ENCODE results near the gene UGT1A6.

UGT1A6 gene

DNA sequence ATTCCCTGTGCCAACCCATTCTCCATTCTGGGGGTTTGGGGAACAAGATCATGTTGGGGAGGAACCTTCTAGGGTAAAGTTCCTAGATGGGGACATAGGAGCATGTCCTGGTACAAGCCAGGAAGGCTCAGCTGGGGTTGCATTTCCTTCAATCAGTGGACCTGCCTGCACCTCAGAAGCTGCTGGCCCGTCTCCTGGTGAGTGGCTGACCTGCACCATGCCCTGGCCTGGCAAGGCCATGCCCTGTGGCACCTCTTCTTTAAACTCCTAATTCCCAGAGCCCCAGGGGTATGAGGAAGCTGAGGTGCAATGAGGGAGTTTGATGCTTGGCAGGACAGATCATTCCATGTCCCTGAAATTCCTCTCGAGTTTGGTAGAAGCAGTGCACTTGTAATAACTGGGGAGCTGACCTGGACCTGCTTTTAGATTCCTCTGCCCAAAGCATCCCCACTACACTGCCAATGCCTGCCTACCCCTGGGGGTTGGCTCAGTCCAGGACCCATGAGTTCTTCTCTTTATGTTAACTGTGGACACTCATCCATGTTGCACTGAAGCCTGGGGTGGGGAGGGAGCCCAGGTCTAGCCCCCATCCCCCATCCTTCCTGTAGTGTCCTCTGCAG, 110.7 kb downstream of the UGT1A6 start:
- no peak for DNase-seq

DNA sequence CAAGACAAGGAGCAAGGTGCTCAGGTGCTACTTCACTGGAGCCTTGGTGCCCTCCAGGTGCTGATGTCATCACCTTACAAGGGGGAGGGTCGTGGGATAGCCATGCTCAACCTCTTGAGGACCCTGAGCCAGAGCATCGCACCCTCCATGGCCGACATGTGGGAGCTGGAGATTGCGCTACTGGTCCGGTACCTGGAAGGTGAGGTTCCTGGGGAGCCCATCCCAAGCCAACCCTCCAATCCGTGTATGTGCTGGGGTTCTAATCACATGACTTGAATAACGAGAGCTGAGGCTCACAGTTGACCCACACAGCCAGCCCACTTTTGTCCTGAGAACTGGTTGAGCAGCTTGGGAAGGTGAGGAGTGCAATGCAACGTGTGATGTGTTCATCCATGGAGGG, 111.3 kb downstream of the UGT1A6 start:
- DNase-seq, result no peak

DNA sequence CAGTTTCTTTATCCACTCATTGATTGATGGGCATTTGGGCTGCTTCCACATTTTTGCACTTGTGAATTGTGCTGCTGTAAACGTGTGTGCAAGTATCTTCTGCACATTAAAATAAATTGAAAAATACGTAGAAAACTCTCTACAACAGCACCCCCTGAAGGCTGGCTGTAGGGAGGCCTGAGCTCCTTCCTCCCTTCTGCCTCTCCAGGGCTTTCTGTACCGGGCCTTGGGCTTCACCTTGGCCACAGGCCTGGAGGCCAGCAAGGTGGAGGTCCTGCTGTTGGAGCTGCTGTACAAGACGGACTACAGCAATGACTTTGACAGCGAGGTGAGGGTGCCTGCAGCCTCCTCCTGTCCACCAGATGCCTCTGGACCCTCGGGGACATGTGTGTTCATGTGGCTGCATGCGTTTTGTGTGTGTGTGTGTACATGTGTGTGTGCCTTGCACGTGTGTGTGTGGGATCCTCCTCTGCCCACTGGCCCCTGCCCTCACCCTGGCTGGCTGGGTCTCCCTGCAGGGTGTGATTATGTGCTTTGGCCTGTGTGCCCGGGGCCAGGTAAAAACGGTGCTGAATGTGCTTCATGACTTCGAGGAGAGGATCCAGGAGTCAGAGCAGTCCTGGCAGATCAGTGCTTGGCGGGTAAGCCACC, 114.7 kb downstream of the UGT1A6 start:
- no peak for DNase-seq

DNA sequence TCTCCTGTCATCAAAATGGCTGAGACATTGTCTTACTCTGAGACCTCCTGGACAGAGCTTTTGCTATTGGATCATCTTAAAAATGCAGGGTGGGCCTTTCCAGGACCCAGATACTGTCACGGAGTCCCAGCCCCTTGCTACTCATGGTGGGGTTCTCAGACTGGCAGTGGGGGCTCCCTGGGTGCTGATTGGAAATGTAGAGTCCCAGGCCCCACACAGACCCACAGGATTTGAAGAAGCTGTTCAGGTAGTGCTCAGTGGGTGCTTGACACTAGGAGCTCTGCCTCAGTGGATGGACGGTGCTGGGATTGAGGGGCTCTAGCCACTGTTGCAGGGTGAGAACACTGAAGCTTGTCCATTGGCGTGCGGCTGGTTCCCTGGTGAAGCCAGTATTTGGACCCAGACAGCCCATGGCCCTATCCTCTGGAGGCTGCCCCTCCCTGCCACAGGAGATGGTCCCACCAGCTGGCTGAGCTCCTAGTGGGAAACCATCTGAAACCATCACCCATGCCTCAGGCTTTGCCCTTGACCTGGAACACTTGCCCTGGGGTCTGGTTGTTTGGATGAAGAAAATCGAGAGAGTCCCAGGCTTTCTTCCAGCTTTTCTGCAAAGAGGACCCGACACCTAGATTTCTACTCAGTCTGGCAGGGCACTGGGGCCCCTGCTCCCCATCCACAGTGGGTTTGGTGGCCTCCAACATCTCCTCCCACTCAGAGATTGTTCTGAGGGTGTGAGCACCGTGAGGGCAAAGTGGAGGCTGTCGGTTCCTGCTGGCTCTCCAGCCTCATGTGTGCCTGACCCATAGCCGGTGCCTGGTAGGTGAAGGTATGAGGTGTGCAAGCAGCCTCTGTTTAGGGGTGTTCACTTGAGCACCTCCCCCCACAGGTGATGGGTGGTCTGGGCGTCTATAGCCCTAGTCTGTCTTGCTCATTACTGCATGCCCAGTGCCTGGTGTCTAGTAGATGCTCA, 115.6 kb downstream of the UGT1A6 start:
- DNase-seq, result no peak

DNA sequence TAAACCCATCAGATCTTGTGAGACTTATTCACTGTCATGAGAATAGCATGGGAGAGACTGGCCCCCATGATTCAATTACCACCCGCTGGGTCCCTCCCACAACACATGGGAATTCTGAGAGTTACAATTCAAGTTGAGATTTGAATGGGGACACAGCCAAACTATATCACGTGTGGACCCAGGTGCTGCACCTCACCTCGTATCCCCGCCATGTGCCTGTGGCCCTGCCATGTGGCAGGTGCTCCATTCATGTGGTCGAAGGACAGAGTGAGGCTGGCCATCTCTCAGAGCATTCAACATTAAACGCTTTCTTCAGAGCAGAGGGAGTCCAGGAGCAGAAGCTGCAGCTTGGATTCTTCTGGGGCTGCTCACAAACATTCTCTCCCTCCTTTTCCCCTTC, 117.7 kb downstream of the UGT1A6 start:
- no peak for DNase-seq

DNA sequence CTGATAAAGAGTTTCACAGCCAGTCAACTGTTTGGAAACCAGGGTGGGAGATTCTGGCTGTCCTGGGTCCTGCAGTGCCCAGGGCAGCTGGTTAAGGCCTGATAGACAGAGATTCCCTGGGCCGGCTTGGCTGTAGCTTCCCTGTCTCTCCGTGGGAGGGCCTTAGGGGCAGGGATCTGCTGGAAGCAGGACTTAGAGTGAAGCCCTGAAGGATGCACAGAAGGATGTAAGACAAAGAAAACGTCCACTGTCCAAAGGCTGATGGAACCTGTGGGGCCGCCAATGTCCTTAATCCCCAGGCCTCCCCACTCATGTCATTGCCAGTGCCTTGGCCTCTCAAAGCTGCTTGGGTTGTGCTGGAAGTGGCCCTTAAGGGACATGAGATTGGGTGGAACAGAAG, 118.4 kb downstream of the UGT1A6 start:
- DNase-seq, result no peak

DNA sequence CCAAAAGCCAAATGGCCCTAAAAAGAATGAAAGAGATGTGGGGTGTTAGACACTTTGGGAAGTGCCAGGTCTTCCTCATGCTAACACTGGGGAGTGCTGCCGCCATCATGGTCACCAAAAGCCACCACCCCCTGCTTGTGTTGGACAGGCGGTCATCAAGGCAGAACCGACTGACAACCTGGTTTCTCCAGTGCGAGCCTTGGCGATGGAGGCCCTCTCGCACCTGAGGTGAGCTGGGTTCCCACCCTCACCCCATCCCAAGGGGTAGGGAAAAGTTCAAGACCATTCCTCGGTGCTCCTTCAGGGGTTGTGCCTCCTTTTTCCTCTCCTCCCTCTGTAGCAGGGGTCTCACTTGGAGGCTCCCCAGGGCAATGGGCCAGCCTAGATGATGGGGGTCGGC, 119.0 kb downstream of the UGT1A6 start:
- no peak for DNase-seq

DNA sequence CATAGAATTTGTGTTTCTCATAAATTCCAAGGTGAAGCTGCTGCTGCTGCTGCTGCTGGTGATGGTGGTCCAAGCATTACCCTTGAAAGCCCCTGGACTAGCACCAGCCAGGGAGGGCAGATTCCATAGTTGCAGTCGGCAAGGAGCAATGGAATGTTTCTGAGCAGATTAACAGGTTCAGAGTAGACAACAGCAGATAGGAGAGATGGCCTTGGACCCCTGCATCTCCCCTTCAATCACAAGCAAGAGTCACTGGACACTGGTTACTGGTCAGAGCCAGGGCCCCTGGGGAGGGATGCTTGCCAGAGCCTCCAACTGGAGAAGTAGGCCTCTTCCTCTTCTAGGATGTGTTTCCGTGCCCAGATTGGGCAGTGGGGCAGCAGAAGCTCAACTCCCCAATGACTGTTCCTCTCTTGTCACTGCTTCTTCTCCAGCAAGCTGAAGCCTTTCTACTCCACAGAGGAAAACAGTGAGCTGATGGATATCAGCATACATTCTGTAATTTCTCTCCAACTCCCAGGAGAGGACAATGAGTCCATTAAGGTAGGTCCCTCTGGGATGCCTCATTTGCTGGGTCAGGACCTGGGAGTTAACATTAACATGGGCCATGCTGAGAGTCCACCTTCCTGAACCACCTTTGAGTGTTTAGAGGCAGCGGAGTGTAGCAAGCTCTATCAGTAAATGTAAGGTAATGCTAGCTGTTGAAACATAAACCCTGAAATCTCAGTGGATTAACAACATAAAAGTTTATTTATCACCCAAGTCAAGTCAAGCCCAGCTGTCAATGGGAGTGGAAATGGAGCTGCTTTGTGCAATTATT, 120.8 kb downstream of the UGT1A6 start:
- no peak for DNase-seq

DNA sequence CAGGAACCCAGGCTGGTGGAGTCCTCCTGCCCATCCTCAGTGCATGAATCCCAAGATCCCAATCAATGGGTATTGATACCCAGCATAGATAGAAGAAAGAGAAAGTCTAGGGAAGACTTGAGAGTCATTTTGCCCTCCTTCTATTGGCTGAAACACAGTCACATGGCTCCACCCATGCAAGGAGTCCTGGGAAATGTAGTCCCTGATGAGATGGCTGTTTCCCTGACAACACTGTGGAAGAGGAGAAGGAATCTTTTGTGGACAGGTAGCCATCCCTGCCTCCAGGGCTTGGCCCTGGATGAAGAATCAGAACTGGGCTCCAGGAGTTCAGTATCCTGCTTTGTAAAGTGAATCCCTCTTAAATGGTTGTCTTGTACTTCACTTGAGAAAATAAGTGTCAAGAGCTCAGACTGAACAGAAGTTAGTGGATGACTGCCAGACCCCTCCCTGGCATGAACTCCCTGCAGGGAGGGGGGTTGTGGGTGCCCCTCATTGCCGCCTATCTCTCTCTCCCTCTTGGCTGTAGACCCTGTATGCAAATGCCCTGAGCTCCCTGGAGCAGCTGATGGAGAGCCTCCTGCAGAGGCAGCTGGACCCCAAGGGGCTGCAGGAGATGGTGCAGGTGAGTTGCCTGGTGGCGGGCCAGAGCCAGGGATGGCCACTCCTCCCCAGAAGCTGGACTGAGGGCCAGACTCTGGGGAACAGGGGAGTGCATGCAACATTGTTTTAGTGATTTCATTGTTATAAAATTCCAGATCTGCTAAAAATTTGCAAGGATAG, 121.6 kb downstream of the UGT1A6 start:
- DNase-seq, result no peak

DNA sequence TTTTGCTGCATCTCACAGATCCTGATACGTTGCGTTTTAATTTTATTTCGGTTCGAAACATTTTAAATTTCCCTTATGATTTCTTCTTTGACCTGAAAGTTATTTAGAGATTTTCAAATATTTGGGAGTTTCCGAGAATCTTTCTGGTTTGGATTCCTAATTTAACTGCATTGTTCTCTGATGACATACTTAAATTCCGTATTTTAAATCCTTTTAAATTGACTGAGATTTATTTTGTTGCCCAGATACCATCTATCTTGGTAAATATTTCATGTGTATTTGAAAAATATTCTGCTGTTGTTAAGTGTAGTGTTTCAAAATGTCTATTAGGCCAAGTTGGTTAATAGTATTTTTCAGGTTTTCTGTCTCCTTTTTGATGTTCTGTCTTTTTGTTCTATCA, 123.2 kb downstream of the UGT1A6 start:
- DNase-seq, result no peak

DNA sequence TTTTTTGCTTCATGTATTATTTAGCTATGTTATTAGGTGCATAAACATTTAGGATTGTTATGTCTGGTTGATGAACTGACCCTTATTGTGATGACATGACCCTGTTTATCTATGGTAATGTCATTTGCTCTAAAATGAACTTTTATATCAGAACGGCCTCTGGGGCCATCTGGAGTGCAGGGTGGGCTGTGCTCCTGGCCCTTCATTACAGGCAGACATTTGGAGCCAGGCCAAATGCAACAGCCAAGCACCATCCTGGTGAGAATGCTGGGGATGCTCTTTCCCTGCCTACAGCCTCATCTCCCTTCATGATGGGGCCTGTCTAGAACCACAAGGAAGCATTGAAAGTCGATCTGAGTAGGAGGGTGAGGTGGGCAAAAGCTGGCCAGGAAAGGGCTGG, 123.6 kb downstream of the UGT1A6 start:
- DNase-seq, result no peak

DNA sequence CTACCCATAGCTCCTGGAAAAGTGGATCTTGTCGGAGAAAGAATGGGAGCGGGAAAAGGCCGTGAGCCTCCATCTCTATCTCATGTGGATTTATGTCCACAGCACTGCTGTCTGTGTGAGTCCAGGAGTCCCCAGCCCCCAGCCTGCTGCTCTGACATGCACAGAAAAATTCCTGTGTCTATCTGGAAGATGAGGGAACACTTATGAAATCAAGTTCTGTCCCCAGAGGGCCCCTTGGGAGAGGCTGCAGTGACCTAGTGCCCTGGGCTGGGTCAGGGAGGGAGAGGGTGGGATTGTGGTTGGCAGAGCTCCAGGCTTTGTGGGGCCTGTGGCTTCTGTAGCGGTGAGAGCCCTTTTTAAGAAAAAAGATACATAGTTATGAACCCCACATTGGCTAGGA, 124.1 kb downstream of the UGT1A6 start:
- DNase-seq, result no peak

DNA sequence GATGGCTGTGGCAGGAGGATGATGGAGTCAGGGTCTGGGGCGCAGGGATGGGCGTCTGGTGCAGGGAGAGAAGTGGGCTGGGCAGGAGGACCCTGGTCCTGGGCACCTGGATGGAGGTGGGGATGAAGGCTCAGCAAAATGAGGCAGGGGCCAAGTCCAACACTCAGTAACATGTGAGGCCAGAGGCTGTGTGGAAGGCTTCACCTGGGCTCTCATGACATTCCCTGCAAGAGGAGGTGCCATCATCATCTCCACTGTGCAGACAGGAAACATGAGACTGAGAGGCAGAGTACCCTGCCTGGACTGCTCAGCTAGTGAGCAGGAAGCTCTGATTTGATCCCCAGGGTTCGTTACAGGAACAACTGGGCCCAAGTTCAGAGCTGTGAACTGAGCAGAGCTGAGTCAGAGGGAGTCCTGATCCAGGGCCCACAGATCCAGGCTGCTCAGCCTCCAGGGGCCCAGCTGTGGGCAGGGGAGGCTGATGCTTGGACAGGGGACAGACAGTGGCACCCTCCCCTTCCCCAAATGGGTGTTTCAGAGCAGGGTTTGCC, 124.7 kb downstream of the UGT1A6 start:
- DNase-seq, result no peak

DNA sequence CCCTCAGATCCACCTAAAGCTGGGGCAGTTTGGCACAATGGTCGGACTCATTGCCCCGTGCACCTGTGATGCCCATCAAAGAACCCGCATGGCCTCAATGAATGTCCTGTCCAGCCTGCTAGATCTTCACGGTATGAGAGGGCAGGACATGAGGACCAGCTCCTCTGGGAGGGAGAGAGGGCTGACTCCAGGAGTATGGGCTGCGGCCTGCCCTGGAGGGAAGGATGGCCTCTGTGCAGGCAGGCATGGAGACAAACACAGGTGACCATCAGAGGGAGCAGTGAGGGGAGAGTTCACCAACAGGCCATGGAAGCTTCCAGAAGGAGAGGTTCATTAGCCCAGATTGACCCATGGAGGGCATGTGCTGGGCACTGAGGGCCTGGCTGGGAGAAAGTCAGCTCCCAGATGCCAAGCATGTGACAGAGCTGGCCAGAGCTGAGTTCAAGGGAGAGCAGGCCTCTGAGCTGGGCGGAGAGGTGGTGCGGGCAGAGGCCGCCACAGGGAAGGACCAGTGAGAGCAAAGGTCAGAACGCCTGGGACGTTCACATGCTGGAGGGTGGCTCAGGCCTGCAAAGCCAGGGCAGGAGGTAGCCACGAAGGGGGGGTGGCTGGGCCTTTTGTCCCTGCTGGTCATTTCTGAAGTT, 125.4 kb downstream of the UGT1A6 start:
- DNase-seq, result no peak

DNA sequence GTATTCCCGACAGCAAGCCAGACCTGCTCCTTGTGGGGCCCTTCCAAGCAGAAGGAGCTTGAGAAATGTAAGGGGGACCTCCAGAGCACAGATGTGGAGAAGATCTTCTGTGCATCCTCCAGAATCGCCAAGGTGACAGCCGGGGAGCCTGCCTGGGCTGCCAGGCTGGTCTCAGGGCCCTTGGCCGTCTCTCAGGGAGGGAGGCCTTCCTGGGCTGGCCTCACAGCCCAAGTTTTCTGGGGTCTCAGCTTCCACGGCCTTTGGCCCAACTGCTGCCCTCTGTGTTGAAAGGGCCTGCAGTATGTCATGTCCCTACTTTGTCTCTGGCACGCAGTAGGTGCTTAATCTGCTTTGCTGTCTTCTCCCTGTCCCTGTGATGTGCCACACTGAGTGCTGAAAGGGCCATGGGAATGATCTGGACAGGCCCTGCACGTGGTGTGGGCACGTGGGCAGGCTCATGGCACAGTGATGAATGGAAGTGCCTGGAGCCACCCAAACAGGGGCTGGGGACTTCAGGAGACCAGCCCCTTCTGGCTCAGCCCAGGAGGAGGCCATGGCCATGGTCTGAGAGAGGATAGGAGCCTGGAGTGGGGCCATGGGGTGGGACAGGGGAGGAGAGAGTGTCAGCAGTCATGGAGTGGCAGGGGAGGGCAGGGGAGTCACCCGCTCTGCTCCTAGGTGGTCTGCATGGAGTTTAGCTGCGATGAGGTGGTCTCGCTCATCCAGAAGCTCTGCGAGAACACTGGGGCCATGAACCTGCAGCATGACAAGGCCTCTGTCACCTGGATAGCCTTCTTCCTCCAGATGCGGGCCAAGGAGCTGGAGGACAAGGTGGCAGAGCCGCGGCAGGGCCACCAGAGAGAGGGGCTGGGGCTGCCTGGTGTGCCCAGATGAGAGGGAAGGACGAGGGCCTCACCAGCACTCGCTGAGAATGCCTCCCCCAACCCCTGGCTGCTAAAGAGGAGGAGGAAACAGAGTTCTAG, 126.2 kb downstream of the UGT1A6 start:
- no peak for DNase-seq

DNA sequence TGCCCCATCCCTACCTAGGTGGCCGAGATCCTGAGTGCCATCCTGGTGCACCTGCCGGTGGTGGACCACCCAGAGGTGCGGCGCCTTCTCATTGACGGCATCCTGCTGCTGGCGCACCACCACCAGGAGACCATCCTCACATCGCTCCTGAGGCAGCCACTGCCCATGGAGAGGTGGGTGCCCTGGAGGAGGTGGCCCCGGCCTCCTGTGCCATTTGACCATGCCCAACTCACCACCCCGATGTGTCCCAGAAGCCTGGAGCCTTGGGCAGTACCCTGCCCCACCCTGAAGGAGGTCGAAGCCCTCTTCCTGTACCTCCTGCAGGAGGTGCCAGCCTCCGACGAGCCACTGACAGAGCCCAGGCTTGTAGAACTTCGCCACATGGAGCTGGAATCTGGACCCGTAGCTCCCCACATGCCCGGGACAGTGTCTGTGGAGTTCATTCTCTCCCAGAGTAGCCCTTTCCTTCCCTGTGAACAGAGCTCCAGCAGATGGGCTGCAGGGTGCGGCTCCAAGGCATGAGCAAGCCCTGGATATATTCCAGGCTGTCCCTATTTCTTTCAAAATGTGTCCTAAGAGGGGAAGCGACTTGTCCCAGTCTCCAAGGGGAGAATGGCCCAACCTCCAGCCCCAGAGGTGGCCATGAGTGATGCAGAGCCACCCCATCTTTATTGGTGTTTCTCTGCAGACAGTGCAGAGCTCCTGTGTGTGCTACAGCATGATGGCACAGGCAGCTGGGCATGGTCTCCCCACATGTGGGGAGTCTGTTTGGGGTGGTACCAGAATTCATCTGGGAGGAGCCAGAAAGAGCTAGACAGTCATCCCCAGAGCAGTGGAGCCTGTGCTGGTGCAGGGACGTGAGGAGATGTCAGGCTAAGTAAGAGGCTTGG, 127.4 kb downstream of the UGT1A6 start:
- DNase-seq, result no peak

DNA sequence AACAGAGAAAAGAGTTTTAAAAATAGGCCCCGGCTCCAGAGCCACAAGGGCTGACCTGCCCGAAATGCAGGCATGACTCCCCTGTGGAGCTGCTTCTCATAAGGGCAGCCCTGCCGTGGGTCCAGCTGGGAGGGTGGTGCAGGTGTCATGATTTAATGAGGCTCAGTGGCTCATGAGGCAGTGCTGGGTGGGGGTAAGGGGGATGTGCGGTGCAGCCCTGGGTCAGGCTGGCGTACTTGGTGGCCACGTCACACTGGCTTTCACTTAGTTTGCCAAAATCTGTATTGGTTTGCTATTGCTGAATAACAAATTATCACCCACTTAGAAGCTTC, 128.1 kb downstream of the UGT1A6 start:
- no peak for DNase-seq

DNA sequence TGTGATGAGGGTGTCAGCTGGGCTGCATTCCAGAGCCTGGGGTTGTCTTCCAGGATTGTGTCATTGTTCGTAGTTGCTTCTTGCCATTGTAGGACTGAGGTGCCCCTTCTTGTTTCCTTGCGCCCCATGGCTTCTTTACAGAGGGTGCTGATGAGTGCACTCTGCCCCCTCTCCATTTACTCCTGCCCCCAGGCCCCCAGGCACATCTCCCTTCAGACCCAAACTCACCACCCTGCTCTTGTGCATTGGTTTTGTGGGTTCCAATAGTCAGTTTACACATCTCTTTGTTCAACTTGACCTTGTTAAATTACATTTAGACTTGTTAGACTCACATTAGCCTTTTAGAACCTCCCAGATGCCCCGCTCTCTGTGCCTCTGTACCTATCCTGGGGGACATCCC, 128.5 kb downstream of the UGT1A6 start:
- no peak for DNase-seq

DNA sequence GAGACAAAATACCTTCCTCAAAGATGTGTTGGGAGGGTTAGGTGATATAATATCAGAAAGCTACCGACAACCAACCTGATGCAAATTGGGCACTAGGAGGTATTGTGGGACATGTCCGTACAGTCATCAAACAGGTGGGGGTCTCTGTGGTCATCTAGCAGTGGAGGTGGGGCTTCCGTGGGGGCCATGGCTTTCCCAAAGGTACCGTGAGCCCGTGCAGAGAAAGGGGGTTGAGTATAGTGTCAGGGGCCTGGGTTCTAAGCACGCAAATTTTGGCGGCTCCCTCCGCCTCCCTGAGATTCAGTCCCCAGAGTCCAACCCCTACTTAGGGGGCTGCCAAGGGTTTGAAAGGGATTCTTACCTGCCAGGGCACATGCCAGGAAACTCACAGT, 129.0 kb downstream of the UGT1A6 start:
- DNase-seq, result no peak
